GM12874 (cell line): ENCODE results near the gene ARF1.

Experiments used
- CTCF ChIP-seq: IDR thresholded peaks from 2 replicates; pipeline ENCODE4 v1.5.1; 2011; ENCODE audit warnings: low read depth, mild to moderate bottlenecking, control low read depth, low read length, moderate library complexity; ENCODE audit not compliant: insufficient read depth

The ARF1 gene

DNA sequence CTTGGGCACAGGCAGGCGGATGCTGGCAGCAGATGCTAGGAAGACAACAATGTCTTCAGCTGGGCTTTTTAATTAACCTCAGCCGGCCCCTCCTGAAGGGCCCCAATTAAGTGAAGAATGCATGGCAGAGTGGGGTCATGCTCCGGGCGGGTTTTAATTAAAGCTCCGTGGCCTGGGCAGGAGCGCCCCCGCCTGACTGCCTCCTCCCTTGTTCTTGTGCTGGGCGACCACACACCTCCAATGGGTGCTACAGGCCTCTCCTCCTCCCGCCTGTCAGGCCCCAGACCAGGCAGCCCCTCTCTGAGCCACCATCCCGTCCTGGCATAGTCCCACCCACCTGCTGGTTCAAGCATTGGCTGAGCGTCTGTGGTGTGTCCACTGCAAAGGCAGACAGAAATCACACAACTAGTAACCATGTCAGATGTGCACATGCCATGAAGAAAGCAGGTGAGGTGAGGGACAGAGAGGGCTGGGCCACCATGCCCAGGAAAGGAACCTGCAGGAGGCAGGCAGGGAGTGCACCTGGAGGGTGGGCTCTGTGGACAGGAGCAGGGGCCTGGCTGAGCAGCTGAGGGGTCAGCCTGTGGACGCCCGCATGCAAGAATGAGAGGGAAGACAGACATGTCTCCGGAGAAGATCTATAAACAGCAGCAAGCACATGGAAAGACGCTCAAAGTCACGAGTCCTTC is 8.5 kb upstream of the ARF1 start:
- no peak for TF ChIP-seq CTCF

DNA sequence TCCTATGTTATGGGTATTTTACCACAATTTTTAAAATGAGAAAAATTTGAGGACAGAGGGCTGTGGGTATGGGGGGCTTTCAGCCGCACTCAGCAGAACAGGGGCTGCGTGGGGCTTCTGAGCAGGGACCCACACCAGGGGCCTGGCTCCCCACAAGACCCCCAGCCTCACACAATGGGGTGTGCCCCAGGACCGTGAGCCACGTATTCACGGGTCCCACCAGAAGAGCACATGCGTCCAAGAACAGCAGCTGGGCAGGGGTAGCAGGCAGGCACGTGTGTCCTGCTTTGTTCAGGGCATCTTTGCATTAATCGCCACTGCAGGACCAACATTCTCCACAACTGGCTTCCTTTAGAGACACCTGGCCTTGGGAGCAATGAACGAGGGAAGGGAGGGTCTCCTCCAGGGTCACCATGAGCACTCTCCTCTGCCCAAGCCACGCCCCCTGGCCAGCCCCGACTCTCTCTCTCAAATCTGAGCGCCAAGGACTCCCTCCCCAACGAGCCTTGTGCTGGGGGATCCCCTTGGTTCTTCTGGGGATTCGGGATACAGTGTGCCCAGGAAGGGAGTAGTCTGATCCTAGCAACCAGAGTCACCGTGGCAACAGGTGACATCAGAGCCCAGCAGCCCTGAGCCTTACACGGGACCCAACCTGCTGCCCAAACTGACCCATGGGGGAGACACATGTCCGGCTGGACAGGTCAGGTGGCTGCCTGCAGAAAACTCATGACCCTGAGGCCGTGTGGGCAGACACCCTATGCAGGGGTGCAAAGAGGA is 7.4 kb upstream of the ARF1 start:
- TF ChIP-seq CTCF: no peak

DNA sequence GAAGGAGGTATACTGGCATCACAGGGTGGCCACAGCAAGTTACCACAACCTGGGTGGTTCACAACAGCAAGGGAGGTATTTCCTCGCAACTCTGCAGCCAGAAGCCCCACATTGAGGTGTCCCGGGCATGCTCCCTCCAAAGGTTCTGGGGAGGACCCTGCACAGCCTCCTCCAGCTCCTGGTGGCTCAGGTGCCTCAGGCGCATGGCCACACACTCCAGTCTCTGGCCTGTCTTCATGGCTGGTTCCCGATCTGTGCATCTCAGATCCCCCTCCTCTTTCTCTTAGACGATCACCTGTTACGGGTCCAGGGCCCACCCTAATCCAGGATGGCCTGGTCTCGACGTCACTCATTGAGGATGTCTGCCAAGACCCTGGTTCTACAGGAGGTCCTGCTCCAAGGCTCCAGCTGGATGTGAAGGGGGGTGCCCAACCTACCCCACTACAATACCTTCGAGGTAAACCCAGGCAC is 6.7 kb upstream of the ARF1 start:
- TF ChIP-seq CTCF: no peak

GRCh38 chr1:228076796-228077430 is 5.6 kb upstream of the ARF1 start:
- TF ChIP-seq CTCF: no peak

- TF ChIP-seq CTCF: no peak
Measured at GRCh38 chr1:228077565-228078330, 4.8 kb upstream of the ARF1 start.

DNA sequence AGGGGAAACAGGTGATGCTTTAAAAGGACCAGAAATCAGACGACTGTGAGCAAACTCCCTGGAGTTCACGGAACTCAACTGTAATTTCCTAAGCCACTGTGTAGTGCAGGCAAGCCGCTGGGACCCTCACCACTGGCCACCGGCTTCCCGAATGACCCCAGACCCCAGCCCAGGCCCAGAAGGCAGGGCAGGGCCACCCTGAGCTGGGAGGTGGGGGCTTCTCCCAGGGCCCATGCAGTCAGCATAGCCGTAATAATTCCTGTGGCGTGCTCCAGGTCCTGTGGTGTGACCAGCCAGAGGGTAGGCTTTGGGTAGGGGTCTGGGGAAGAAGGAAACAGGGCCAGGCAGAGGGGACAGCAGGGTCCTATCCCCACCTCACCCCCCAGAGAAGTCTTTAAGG is 3.5 kb upstream of the ARF1 start:
- TF ChIP-seq CTCF: no peak

DNA sequence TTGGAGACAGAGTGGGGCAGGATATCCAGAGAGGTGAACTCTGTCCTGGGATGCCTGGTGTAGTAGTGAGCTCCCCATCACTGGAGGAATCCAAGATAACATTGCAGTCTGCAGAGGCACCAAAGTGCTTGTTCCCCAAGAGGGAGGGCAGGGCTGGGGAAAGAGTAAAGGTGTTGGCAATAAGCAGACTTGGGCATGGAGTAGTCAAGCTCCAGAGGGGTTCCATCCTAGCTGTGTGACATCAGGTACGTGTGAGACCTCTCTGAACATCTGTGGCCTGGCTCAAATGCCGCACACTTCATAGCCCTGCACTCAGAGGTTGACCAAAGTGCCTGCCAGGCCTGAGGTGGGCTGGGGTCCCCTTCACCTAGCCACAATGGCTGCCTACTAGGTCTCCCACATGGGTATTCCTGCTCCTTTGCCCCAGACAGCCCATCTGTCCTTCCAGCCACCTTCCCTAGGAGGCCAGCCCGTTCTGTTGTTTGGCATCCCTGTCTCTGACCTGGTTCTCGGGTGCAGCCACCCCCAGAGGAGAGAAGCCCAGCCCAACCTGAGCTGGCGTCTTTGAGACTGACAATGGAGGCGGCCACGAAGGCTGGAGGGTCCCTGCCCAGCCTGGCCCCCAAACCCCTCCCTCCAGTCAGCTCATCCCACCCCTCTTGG is 2.8 kb upstream of the ARF1 start:
- no peak for TF ChIP-seq CTCF
